K562 (cell line): Measurements from ENCODE around the gene VPS4B. TPM values are rescaled to one million over a fixed set of nuclear protein-coding genes. Genes with fewer than 3 reads are reported as not detected.

ENCODE experiments used
- ATAC-seq: fragments of 200-7000 bp; cut with Tn5 transposase; 3 replicates; pipeline ENCODE4 v1.9.1; 2020; ENCODE audit warnings: moderate library complexity
- BruUV-seq: library from RNA; stranded (reverse); fragments of 400-500 nt; replicated peaks from 2 replicates; lab custom pipeline; 2021; lab: Mats Ljungman, UMichigan
- CTCF ChIA-PET: fragments of 300-600 bp; formaldehyde crosslinking; extraction: SDS; loops from one replicate; lab custom pipeline; 2021; ENCODE audit warnings: low intra/inter-chr PET ratio; lab: Yijun Ruan, JAX
- POLR2A ChIA-PET: fragments of 300-600, 350-650 bp; sonication (Branson Sonifier 250); formaldehyde crosslinking; extraction: SDS; loops from one replicate; lab custom pipeline; 2021; ENCODE audit warnings: antibody characterized with exemption, inconsistent platforms; lab: Yijun Ruan, JAX
- DNase-seq, 4 experiments: peaks; one replicate each; pipeline versions ENCODE4 v3.0.0 to v3.0.0-alpha.2; 2011 to 2018; ENCODE audit warnings: low spot score in 3 of 4, mixed read lengths in 3 of 4; ENCODE audit errors: extremely low read depth in 1 of 4
- FAIRE-seq: peaks from 2 replicates; lab custom pipeline; 2011; peaks lifted over from hg19 to GRCh38; lab: Jason Lieb, UNC
- H2AFZ ChIP-seq: 2 replicates; pipeline ENCODE4 v1.6.0; 2011; ENCODE audit warnings: low read depth, low read length, control low read depth, inconsistent platforms
- H3K27ac ChIP-seq: fragments of 200-600 bp; 3 replicates; pipeline ENCODE4 v1.8.0; 2011; ENCODE audit warnings: low read depth, mild to moderate bottlenecking, control low read depth, inconsistent platforms, low read length, moderate library complexity, mixed read lengths; ENCODE audit errors: extremely low read depth
- H3K27me3 ChIP-seq, 2 experiments: fragments of 300-600 bp in 1 of 2; 2 replicates in 1 of 2; 3 replicates in 1 of 2; pipeline versions ENCODE4 v1.6.0 to v1.8.0; 2011; ENCODE audit warnings: inconsistent platforms in 2 of 2, low read length in 2 of 2, mild to moderate bottlenecking in 1 of 2, mixed read lengths in 1 of 2, moderate library complexity in 1 of 2; ENCODE audit not compliant: control insufficient read depth in 2 of 2, insufficient read depth in 2 of 2
- H3K36me3 ChIP-seq: fragments of 300-600 bp; 3 replicates; pipeline ENCODE4 v1.8.0; 2011; ENCODE audit warnings: mild to moderate bottlenecking, low read length, inconsistent platforms; ENCODE audit not compliant: control insufficient read depth, insufficient read depth
- H3K4me1 ChIP-seq, 2 experiments: fragments of 200-600 bp in 1 of 2; replicated peaks in 1 of 2; 2 replicates in 1 of 2; 3 replicates in 1 of 2; pipeline versions ENCODE4 v1.5.1 to v1.8.0; 2011; ENCODE audit warnings: inconsistent platforms in 2 of 2, low read length in 2 of 2, mild to moderate bottlenecking in 1 of 2, mixed read lengths in 1 of 2, moderate library complexity in 1 of 2; ENCODE audit not compliant: control insufficient read depth in 2 of 2, insufficient read depth in 2 of 2
- H3K4me2 ChIP-seq: 2 replicates; pipeline ENCODE4 v1.6.1; 2011; ENCODE audit warnings: low read length, control low read depth, inconsistent platforms, mixed read lengths; ENCODE audit not compliant: insufficient read depth
- H3K4me3 ChIP-seq: fragments of 200-600 bp; sonication (generic), shearing (Covaris generic); 2 replicates; pipeline ENCODE4 v1.5.1; 2016; ENCODE audit warnings: control low read depth, inconsistent platforms
- H3K79me2 ChIP-seq: fragments of 200-600 bp; 3 replicates; pipeline ENCODE4 v1.8.0; 2011; ENCODE audit warnings: low read length, inconsistent platforms; ENCODE audit not compliant: control insufficient read depth, insufficient read depth
- H3K9ac ChIP-seq, 2 experiments: 2 replicates each; pipeline versions ENCODE4 v1.6.0 to v1.6.1; 2011; ENCODE audit warnings: low read depth in 2 of 2, low read length in 2 of 2, control low read depth in 1 of 2, inconsistent platforms in 1 of 2, mild to moderate bottlenecking in 1 of 2, mixed read lengths in 1 of 2; ENCODE audit not compliant: insufficient read depth in 1 of 2
- H3K9me1 ChIP-seq: one replicate; pipeline ENCODE4 v1.6.0; 2011; ENCODE audit warnings: inconsistent platforms, mild to moderate bottlenecking, low read length, moderate library complexity; ENCODE audit not compliant: control insufficient read depth, insufficient read depth
- H3K9me3 ChIP-seq: replicated peaks from 2 replicates; pipeline ENCODE4 v1.5.1; 2011; ENCODE audit warnings: low read depth, low read length, inconsistent platforms; ENCODE audit not compliant: control insufficient read depth, insufficient read depth
- H4K20me1 ChIP-seq: replicated peaks from 2 replicates; pipeline ENCODE4 v1.6.1; 2011; ENCODE audit warnings: low read length, inconsistent platforms, mixed read lengths; ENCODE audit not compliant: control insufficient read depth, insufficient read depth
- DACH1 ChIP-seq: fragments of 450-650 bp; IDR thresholded peaks from 2 replicates; pipeline ENCODE4 v1.6.1; 2018; ENCODE audit not compliant: partially characterized antibody
- DLX4 ChIP-seq: fragments of 250-450 bp; sonication (Bioruptor Pico); IDR thresholded peaks from 2 replicates; pipeline ENCODE4 v1.6.1; 2021; ENCODE audit warnings: mild to moderate bottlenecking
- ETV6 ChIP-seq, 3 experiments: fragments of 150-350 bp in 1 of 3; sonication (generic) in 1 of 3; formaldehyde crosslinking in 1 of 3; IDR thresholded peaks; 2 replicates each; pipeline versions ENCODE4 v1.6.1 to v1.8.0; 2014 to 2022; ENCODE audit warnings: borderline replicate concordance in 2 of 3, low read depth in 2 of 3, antibody characterized with exemption in 1 of 3, low read length in 1 of 3, mild to moderate bottlenecking in 1 of 3, missing genetic modification reagents in 1 of 3
- NFXL1 ChIP-seq: fragments of 450-650 bp; formaldehyde crosslinking; IDR thresholded peaks from 2 replicates; pipeline ENCODE4 v1.4.0; 2021; ENCODE audit warnings: mild to moderate bottlenecking
- RBM25 ChIP-seq: fragments of 200-400 bp; formaldehyde crosslinking; IDR thresholded peaks from 2 replicates; pipeline ENCODE4 v1.6.1; 2018; ENCODE audit warnings: low read length, low read depth, moderate library complexity; ENCODE audit not compliant: severe bottlenecking
- TFAM ChIP-seq: fragments of 250-450 bp; sonication (Bioruptor Pico); conservative IDR thresholded peaks from 2 replicates; pipeline ENCODE4 v1.5.0; 2021; ENCODE audit warnings: mild to moderate bottlenecking, moderate library complexity
- ZKSCAN3 ChIP-seq: fragments of 250-450 bp; sonication (Bioruptor Pico); IDR thresholded peaks from 2 replicates; pipeline ENCODE4 v1.4.0; 2020
- ZNF717 ChIP-seq: fragments of 250-450 bp; sonication (Bioruptor Pico); IDR thresholded peaks from 2 replicates; pipeline ENCODE4 v1.5.0; 2021
- WGBS: fragments of 100-300 bp; shearing (Covaris generic); methylation state at CpG from one replicate; pipeline ENCODE4 v1.1.6; 2016; ENCODE audit warnings: low coverage, mixed read lengths; ENCODE audit not compliant: insufficient coverage; ENCODE audit errors: missing lambda C conversion rate; 5-methylcytosine and 5-hydroxymethylcytosine counted together
- in situ Hi-C: fragments of 300-500 bp; cut with MboI; formaldehyde crosslinking; loops from 4 replicates; pipeline ENCODE4 v1.15.0; 2018; ENCODE audit warnings: inconsistent platforms, mixed read lengths
- intact Hi-C: fragments of 100-400 bp; cut with micrococcal nuclease; formaldehyde crosslinking; loops from 2 replicates; pipeline ENCODE4 v1.14.2; 2022
- polyA plus RNA-seq, 8 experiments: library from polyadenylated mRNA; depleted of rRNA in 4 of 8; stranded (reverse) in 5 of 8; unstranded in 3 of 8; fragments of >200 nt; fragmentation: Nextera tagmentation in 2 of 8; fragmentation: Illumina TruSeq in 1 of 8; extraction: Ambion mirVana in 2 of 8; extraction: Trizol in 1 of 8; gene quantifications; 2 replicates each; pipeline versions ENCODE4 v1.2.1 to v1.2.3, GENCODE V29; 2011 to 2014; ENCODE audit warnings: inconsistent platforms in 1 of 8, missing spikeins in 1 of 8
- total RNA-seq, 7 experiments: library from RNA; depleted of rRNA in 6 of 7; stranded (reverse); fragments of >200 nt in 6 of 7; fragmentation: Illumina TruSeq in 2 of 7; extraction: Trizol in 2 of 7; gene quantifications; 2 replicates each; pipeline versions ENCODE4 v1.2.1 to v1.2.3, GENCODE V29; 2011 to 2021; ENCODE audit warnings: low replicate concordance in 1 of 7

VPS4B gene
- total and polyA plus RNA-seq, 9 of the 15 experiments (the other 6 are each of a cell fraction or from before 2014, with no cell fraction given): 7.3 to 16.4 (median 10.4) TPM

GRCh38 chr18:63376538-63376937 lies 45.7 kb downstream of the VPS4B start (continued):
- TF ChIP-seq DLX4 (CRISPR knock-in tag): no peak
- TF ChIP-seq, all 486 proteins: peak for 2

- Histone ChIP-seq H3K9ac (no peak overlapping the region), H2AFZ (no peak overlapping the region), H3K27ac (no peak overlapping the region), H3K4me1 (no peaks in the 10 kb centered on the region), H3K36me3 (no peaks in the 10 kb centered on the region), H3K27me3 (no peaks in the 10 kb centered on the region), H3K79me2 (no peaks in the 10 kb centered on the region), H3K4me2 (no peak overlapping the region), H3K4me3 (no peak overlapping the region), H4K20me1 (no peaks in the 10 kb centered on the region), H3K9me3 (no peaks in the 10 kb centered on the region; the same call in 1 of the 2 replicates), H3K9me1 (no peaks in the 10 kb centered on the region)
- ChIA-PET CTCF (no interaction called here), POLR2A (no interaction called here)
- no TSS peak for BruUV-seq
- 27% methylated on average over 1 of the region's 1 CpG for WGBS
- intact Hi-C loops (no loop called here), in situ Hi-C loops (loop anchor here (5.0 kb wide), 1 partner anchor 43 kb away; no protein-coding TSS in a partner anchor)
- TF ChIP-seq RBM25 (peak; percentile 25), DACH1 (no peak)
- FAIRE-seq (no peak), ATAC-seq (no peak), DNase-seq (no peak)
Observed at GRCh38 chr18:63374540-63374939, 47.7 kb downstream of the VPS4B start.

- FAIRE-seq: no peak
- in situ Hi-C loops: loop anchor here (5.0 kb wide), 1 partner anchor 44 kb away; no protein-coding TSS in a partner anchor
- 33% methylated on average over 1 of the region's 1 CpG for WGBS
Observed at GRCh38 chr18:63373161-63373560, 49.1 kb downstream of the VPS4B start.

More at GRCh38 chr18:63373161-63373560, 49.1 kb downstream of the VPS4B start:
- TF ChIP-seq NFXL1 (CRISPR knock-in tag) (no peak), TFAM (CRISPR knock-in tag) (no peak), ETV6 (IDR thresholded peaks at IDR 0.05; ENCODE audit: borderline replicate concordance in 1 of 2, low read depth in 2 of 2, low read length in 1 of 2) (no peak), ETV6 (CRISPR knock-in tag; IDR thresholded peaks at IDR 0.05; ENCODE audit: borderline replicate concordance) (no peak), ZNF717 (CRISPR knock-in tag) (no peak), ZKSCAN3 (no peak)
- Histone ChIP-seq H3K79me2 (no peaks in the 10 kb centered on the region), H3K9me3 (no peaks in the 10 kb centered on the region; the same call in 1 of the 2 replicates), H3K27ac (no peak overlapping the region), H3K9me1 (no peaks in the 10 kb centered on the region), H3K4me2 (no peak overlapping the region), H3K9ac (no peak overlapping the region), H2AFZ (no peak overlapping the region), H3K4me1 (no peaks in the 10 kb centered on the region), H3K4me3 (no peak overlapping the region), H3K27me3 (no peaks in the 10 kb centered on the region), H4K20me1 (no peaks in the 10 kb centered on the region), H3K36me3 (no peaks in the 10 kb centered on the region)
- ATAC-seq: no peak
- ChIA-PET CTCF (no interaction called here), POLR2A (no interaction called here)
- no TSS peak for BruUV-seq
- intact Hi-C loops: no loop called here
- DNase-seq: no peak
